WTC11 (cell line): Measurements from ENCODE around the gene UBE2F. TPM values are rescaled to one million over a fixed set of nuclear protein-coding genes. Genes with fewer than 3 reads are reported as not detected.
A peak's percentile ranks its signal among the peaks of the same experiment; 100 is the strongest.

ENCODE experiments used
- ATAC-seq: fragments of 200-7000 bp; cut with Tn5 transposase; 2 replicates; pipeline ENCODE4 v1.10.0; 2021; ENCODE audit warnings: mild to moderate bottlenecking, moderate library complexity
- CTCF ChIA-PET: fragments of 300-600 bp; sonication (Branson Sonifier 250); formaldehyde crosslinking; loops from one replicate; lab custom pipeline; 2021; ENCODE audit warnings: antibody characterized with exemption; lab: Charles Lee
- POLR2A ChIA-PET: fragments of 350-600 bp; sonication (Branson Sonifier 250); formaldehyde crosslinking; loops from one replicate; lab custom pipeline; 2021; ENCODE audit warnings: antibody characterized with exemption; lab: Charles Lee
- DNase-seq: peaks from one replicate; pipeline ENCODE4 v3.0.0; 2021; ENCODE audit warnings: low spot score
- H3K27ac Mint-ChIP-seq: 2 replicates; pipeline ENCODE4 v1.8.0; 2021; ENCODE audit warnings: mixed read lengths
- H3K27me3 Mint-ChIP-seq: 2 replicates; pipeline ENCODE4 v1.8.0; 2021; ENCODE audit warnings: low read depth, mild to moderate bottlenecking, moderate library complexity, mixed read lengths
- H3K36me3 Mint-ChIP-seq: 2 replicates; pipeline ENCODE4 v1.8.0; 2021; ENCODE audit warnings: mixed read lengths
- H3K4me1 Mint-ChIP-seq: 2 replicates; pipeline ENCODE4 v1.8.0; 2022; ENCODE audit warnings: mixed read lengths
- H3K4me3 Mint-ChIP-seq: 2 replicates; pipeline ENCODE4 v1.8.0; 2021; ENCODE audit warnings: mild to moderate bottlenecking, moderate library complexity, mixed read lengths
- H3K9me3 Mint-ChIP-seq: 2 replicates; pipeline ENCODE4 v1.8.0; 2021; ENCODE audit warnings: mixed read lengths
- ATF1 ChIP-seq: sonication (generic); formaldehyde crosslinking; IDR thresholded peaks from 2 replicates; pipeline ENCODE4 v1.8.1; 2023; ENCODE audit warnings: mild to moderate bottlenecking, moderate library complexity, missing genetic modification reagents
- ATF6 ChIP-seq: sonication (generic); formaldehyde crosslinking; IDR thresholded peaks from 2 replicates; pipeline ENCODE4 v1.8.1; 2023; ENCODE audit warnings: mild to moderate bottlenecking, missing genetic modification reagents
- CDX4 ChIP-seq: fragments of 250-450 bp; sonication (Bioruptor Pico); IDR thresholded peaks from 2 replicates; pipeline ENCODE4 v1.9.0; 2021; ENCODE audit warnings: moderate library complexity, mild to moderate bottlenecking, inconsistent platforms, borderline replicate concordance
- CREB1 ChIP-seq: sonication (generic); formaldehyde crosslinking; IDR thresholded peaks from 2 replicates; pipeline ENCODE4 v1.8.0; 2023; ENCODE audit warnings: mild to moderate bottlenecking, missing genetic modification reagents
- E2F4 ChIP-seq: sonication (generic); formaldehyde crosslinking; IDR thresholded peaks from 2 replicates; pipeline ENCODE4 v1.8.1; 2022; ENCODE audit warnings: low read depth, mild to moderate bottlenecking, moderate library complexity, missing genetic modification reagents, borderline replicate concordance
- EMX1 ChIP-seq: fragments of 250-450 bp; sonication (Bioruptor Pico); IDR thresholded peaks from 2 replicates; pipeline ENCODE4 v1.8.0; 2021; ENCODE audit warnings: mild to moderate bottlenecking
- FOXK1 ChIP-seq: sonication (generic); formaldehyde crosslinking; IDR thresholded peaks from 2 replicates; pipeline ENCODE4 v1.8.0; 2022; ENCODE audit warnings: mild to moderate bottlenecking, moderate library complexity, missing genetic modification reagents
- GABPB1 ChIP-seq: sonication (generic); formaldehyde crosslinking; IDR thresholded peaks from 2 replicates; pipeline ENCODE4 v1.8.1; 2023; ENCODE audit warnings: mild to moderate bottlenecking, missing genetic modification reagents
- MAX ChIP-seq: sonication (generic); formaldehyde crosslinking; IDR thresholded peaks from 2 replicates; pipeline ENCODE4 v1.8.0; 2022; ENCODE audit warnings: mild to moderate bottlenecking, missing genetic modification reagents
- MXD4 ChIP-seq: fragments of 250-450 bp; sonication (Bioruptor Pico); IDR thresholded peaks from 2 replicates; pipeline ENCODE4 v1.8.0; 2021; ENCODE audit warnings: mild to moderate bottlenecking, moderate library complexity, borderline replicate concordance
- NFATC4 ChIP-seq: fragments of 250-450 bp; sonication (Bioruptor Pico); IDR thresholded peaks from 2 replicates; pipeline ENCODE4 v1.9.0; 2021; ENCODE audit warnings: mild to moderate bottlenecking
- NFYB ChIP-seq: sonication (generic); formaldehyde crosslinking; conservative IDR thresholded peaks from 2 replicates; pipeline ENCODE4 v1.8.0; 2022; ENCODE audit warnings: low read depth, missing genetic modification reagents
- NR2C2 ChIP-seq: sonication (generic); formaldehyde crosslinking; IDR thresholded peaks from 2 replicates; pipeline ENCODE4 v1.8.0; 2022; ENCODE audit warnings: mild to moderate bottlenecking, missing genetic modification reagents
- PREB ChIP-seq: sonication (generic); formaldehyde crosslinking; IDR thresholded peaks from 2 replicates; pipeline ENCODE4 v1.8.1; 2022; ENCODE audit warnings: mild to moderate bottlenecking, missing genetic modification reagents, moderate library complexity, borderline replicate concordance
- RELA ChIP-seq: sonication (generic); formaldehyde crosslinking; IDR thresholded peaks from 2 replicates; pipeline ENCODE4 v1.8.1; 2022; ENCODE audit warnings: missing genetic modification reagents, mild to moderate bottlenecking, borderline replicate concordance
- TP53 ChIP-seq: sonication (generic); formaldehyde crosslinking; IDR thresholded peaks from 2 replicates; pipeline ENCODE4 v1.8.1; 2023; ENCODE audit warnings: mild to moderate bottlenecking, missing genetic modification reagents
- ZNF121 ChIP-seq: sonication (generic); formaldehyde crosslinking; IDR thresholded peaks from 2 replicates; pipeline ENCODE4 v1.8.0; 2023; ENCODE audit warnings: missing genetic modification reagents
- ZNF396 ChIP-seq: fragments of 250-450 bp; sonication (Bioruptor Pico); IDR thresholded peaks from 2 replicates; pipeline ENCODE4 v1.8.0; 2021; ENCODE audit warnings: mild to moderate bottlenecking, moderate library complexity, borderline replicate concordance
- ZNF416 ChIP-seq: fragments of 250-450 bp; sonication (Bioruptor Pico); IDR thresholded peaks from 2 replicates; pipeline ENCODE4 v1.9.0; 2021; ENCODE audit warnings: mild to moderate bottlenecking, inconsistent platforms
- ZSCAN18 ChIP-seq: fragments of 250-450 bp; sonication (Bioruptor Pico); IDR thresholded peaks from 2 replicates; pipeline ENCODE4 v2.1.2; 2022; ENCODE audit warnings: mild to moderate bottlenecking, moderate library complexity
- total RNA-seq: library from RNA; stranded (reverse); gene quantifications from 3 replicates; pipeline ENCODE4 v1.2.3, GENCODE V29; 2021

The UBE2F gene
- total RNA-seq, 1 experiment from 2014 or later, result 49.5 TPM

GRCh38 chr2:238022594-238023157 is 55.9 kb downstream of the UBE2F start (continued):
- TF ChIP-seq NFATC4 (CRISPR knock-in tag) (no peak), FOXK1 (CRISPR knock-in tag) (no peak), ATF1 (CRISPR knock-in tag) (no peak)

GRCh38 chr2:238023608-238024007 is 56.8 kb downstream of the UBE2F start:
- H3K4me3 Mint-ChIP-seq, result no peak overlapping the region
- POLR2A ChIA-PET, result no interaction called here
- H3K36me3 Mint-ChIP-seq, result peaks cover 16% of the 10 kb centered on the region
- DNase-seq (no peak), ATAC-seq (no peak)
- CTCF ChIA-PET, result no interaction called here
- TF ChIP-seq MAX (CRISPR knock-in tag) (no peak), NR2C2 (CRISPR knock-in tag) (no peak), ZNF416 (no peak), NFYB (CRISPR knock-in tag) (no peak), EMX1 (CRISPR knock-in tag) (no peak), ZSCAN18 (CRISPR knock-in tag) (no peak)
- H3K9me3 Mint-ChIP-seq, result no peaks in the 10 kb centered on the region
- H3K4me1 Mint-ChIP-seq, result peaks cover 20% of the 10 kb centered on the region
- H3K27ac Mint-ChIP-seq, result no peak overlapping the region
- H3K27me3 Mint-ChIP-seq, result no peaks in the 10 kb centered on the region

- no peak overlapping the region for H3K4me3 Mint-ChIP-seq
- TF ChIP-seq ZNF396 (CRISPR knock-in tag), result no peak
- TF ChIP-seq MXD4 (CRISPR knock-in tag), result no peak
- TF ChIP-seq TP53, result no peak
- TF ChIP-seq E2F4 (CRISPR knock-in tag), result no peak
- no peak for TF ChIP-seq GABPB1
- no peak for TF ChIP-seq PREB
- no peak for TF ChIP-seq CREB1
- TF ChIP-seq RELA (CRISPR knock-in tag), result no peak
- TF ChIP-seq EMX1 (CRISPR knock-in tag), result no peak
- no peak for TF ChIP-seq CDX4 (CRISPR knock-in tag)
- TF ChIP-seq ZNF121 (CRISPR knock-in tag), result no peak
- no peak for TF ChIP-seq ATF6 (CRISPR knock-in tag)
- DNase-seq (no peak), ATAC-seq (no peak)
- H3K9me3 Mint-ChIP-seq, result no peaks in the 10 kb centered on the region
- peaks cover 19% of the 10 kb centered on the region for H3K36me3 Mint-ChIP-seq
- ChIA-PET POLR2A (no interaction called here), CTCF (no interaction called here)
- H3K4me1 Mint-ChIP-seq, result peaks cover 20% of the 10 kb centered on the region
- H3K27me3 Mint-ChIP-seq, result no peaks in the 10 kb centered on the region
- H3K27ac Mint-ChIP-seq, result peak overlapping the region; percentile 24; the same call in 1 of the 2 replicates
Measured at GRCh38 chr2:238024986-238025385, 58.2 kb downstream of the UBE2F start.
